Measurements from ENCODE around the gene PPDPF. TPM values are rescaled to one million over a fixed set of nuclear protein-coding genes. Genes with fewer than 3 reads are reported as not detected.

The PPDPF gene
- total RNA-seq, 1 experiment from 2014 or later, result 245 TPM

DNA sequence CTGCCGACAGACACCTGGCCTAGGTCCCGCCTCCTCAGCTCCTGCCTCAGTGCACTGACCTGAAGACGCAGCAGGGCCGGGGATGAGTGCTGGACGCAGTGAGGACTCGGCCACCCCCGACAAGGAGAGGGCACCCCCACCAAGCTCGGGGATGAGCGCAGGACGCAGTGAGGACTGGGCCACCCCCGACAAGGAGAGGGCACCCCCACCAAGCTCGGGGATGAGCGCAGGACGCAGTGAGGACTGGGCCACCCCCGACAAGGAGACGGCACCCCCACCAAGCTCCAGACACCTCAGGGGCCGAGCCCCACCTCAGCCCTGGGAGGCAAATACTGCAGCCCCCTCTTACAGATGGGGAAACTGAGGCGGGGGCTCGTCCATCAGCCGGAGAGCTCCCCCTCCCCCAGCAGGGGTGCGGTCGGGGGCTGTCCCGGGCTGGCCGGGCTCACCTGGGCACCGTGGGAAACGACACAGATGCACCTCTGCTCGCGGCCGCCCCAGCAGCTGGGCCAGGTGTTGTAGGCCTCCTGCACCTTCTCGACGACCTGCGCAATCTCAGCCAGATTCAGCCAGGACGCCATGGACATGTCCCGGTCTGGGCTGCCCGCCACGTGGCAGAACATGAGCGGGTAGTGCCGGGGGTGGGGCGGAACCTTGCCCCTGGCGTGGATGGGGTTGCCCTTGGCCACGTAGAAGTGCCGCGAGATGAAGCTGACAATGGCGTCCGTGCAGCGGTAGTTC lies 46.0 kb downstream of the PPDPF start:
- Histone ChIP-seq H3K79me2 (ENCODE audit: low read length) (no peaks in the 10 kb centered on the region), H3K4me3 (ENCODE audit: low read length) (no peak overlapping the region), H3K9me3 (ENCODE audit: low read length) (no peaks in the 10 kb centered on the region), H3K4me1 (ENCODE audit: insufficient read depth, low read length) (no peaks in the 10 kb centered on the region), H2AFZ (ENCODE audit: low read length) (no peak overlapping the region), H3K27me3 (ENCODE audit: low read length) (no peaks in the 10 kb centered on the region), H3K9me2 (replicated peaks; ENCODE audit: low read length) (no peaks in the 10 kb centered on the region), H3K36me3 (ENCODE audit: low read depth, low read length) (no peaks in the 10 kb centered on the region), H4K20me1 (ENCODE audit: low read length) (no peaks in the 10 kb centered on the region), H3K27ac (ENCODE audit: low read length) (no peak overlapping the region), H3F3A (ENCODE audit: low read length, unreplicated experiment) (no peaks in the 10 kb centered on the region), H3K4me2 (ENCODE audit: low read length) (no peak overlapping the region), H3K9ac (ENCODE audit: low read length) (no peak overlapping the region)
- BruUV-seq (replicated peaks), result no TSS peak
- ChIA-PET POLR2A (ENCODE audit: unreplicated experiment) (no interaction called here), CTCF (no interaction called here)
- DNase-seq, result no peak
- ATAC-seq, result no peak
- intact Hi-C loops (cut with micrococcal nuclease), result no loop called here
- TF ChIP-seq, protein P1, sequence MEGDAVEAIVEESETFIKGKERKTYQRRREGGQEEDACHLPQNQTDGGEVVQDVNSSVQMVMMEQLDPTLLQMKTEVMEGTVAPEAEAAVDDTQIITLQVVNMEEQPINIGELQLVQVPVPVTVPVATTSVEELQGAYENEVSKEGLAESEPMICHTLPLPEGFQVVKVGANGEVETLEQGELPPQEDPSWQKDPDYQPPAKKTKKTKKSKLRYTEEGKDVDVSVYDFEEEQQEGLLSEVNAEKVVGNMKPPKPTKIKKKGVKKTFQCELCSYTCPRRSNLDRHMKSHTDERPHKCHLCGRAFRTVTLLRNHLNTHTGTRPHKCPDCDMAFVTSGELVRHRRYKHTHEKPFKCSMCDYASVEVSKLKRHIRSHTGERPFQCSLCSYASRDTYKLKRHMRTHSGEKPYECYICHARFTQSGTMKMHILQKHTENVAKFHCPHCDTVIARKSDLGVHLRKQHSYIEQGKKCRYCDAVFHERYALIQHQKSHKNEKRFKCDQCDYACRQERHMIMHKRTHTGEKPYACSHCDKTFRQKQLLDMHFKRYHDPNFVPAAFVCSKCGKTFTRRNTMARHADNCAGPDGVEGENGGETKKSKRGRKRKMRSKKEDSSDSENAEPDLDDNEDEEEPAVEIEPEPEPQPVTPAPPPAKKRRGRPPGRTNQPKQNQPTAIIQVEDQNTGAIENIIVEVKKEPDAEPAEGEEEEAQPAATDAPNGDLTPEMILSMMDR (conservative IDR thresholded peaks at IDR 0.05; ENCODE audit: low read depth, low read length), result no peak
- no peak for TF ChIP-seq EZH2 (IDR thresholded peaks at IDR 0.05; ENCODE audit: low read length, unreplicated experiment)
- TF ChIP-seq EZH2phosphoT487 (IDR thresholded peaks at IDR 0.05; ENCODE audit: borderline replicate concordance, low read length), result no peak

DNA sequence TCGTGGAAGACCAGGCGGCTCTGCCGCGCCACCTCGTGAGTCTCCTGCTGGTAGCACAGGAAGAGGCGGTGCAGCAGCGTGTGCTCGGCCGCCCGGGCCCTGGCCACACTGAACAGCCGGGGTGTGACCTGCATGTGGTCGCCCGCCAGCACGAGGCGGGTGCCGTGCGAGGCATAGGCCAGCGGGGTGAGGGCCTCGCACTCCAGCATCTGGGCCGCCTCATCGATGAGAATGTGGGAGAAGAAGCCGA lies 46.5 kb downstream of the PPDPF start:
- BruUV-seq (replicated peaks), result no TSS peak
- Histone ChIP-seq H3K9ac (ENCODE audit: low read length) (no peak overlapping the region), H3K4me3 (ENCODE audit: low read length) (no peak overlapping the region), H3K27me3 (ENCODE audit: low read length) (no peaks in the 10 kb centered on the region), H3K9me3 (ENCODE audit: low read length) (no peaks in the 10 kb centered on the region), H2AFZ (ENCODE audit: low read length) (no peak overlapping the region), H4K20me1 (ENCODE audit: low read length) (no peaks in the 10 kb centered on the region), H3K4me1 (ENCODE audit: insufficient read depth, low read length) (no peaks in the 10 kb centered on the region), H3K79me2 (ENCODE audit: low read length) (no peaks in the 10 kb centered on the region), H3K27ac (ENCODE audit: low read length) (no peak overlapping the region), H3K36me3 (ENCODE audit: low read depth, low read length) (no peaks in the 10 kb centered on the region), H3K4me2 (ENCODE audit: low read length) (no peak overlapping the region), H3F3A (ENCODE audit: low read length, unreplicated experiment) (no peaks in the 10 kb centered on the region), H3K9me2 (replicated peaks; ENCODE audit: low read length) (no peaks in the 10 kb centered on the region)
- TF ChIP-seq, protein P1 (conservative IDR thresholded peaks at IDR 0.05; ENCODE audit: low read depth, low read length), result no peak
- TF ChIP-seq EZH2 (IDR thresholded peaks at IDR 0.05; ENCODE audit: low read length, unreplicated experiment) (no peak), EZH2phosphoT487 (IDR thresholded peaks at IDR 0.05; ENCODE audit: borderline replicate concordance, low read length) (no peak)
- no peak for ATAC-seq
- DNase-seq, result no peak
- ChIA-PET POLR2A (ENCODE audit: unreplicated experiment) (no interaction called here), CTCF (no interaction called here)
- intact Hi-C loops (cut with micrococcal nuclease), result no loop called here

DNA sequence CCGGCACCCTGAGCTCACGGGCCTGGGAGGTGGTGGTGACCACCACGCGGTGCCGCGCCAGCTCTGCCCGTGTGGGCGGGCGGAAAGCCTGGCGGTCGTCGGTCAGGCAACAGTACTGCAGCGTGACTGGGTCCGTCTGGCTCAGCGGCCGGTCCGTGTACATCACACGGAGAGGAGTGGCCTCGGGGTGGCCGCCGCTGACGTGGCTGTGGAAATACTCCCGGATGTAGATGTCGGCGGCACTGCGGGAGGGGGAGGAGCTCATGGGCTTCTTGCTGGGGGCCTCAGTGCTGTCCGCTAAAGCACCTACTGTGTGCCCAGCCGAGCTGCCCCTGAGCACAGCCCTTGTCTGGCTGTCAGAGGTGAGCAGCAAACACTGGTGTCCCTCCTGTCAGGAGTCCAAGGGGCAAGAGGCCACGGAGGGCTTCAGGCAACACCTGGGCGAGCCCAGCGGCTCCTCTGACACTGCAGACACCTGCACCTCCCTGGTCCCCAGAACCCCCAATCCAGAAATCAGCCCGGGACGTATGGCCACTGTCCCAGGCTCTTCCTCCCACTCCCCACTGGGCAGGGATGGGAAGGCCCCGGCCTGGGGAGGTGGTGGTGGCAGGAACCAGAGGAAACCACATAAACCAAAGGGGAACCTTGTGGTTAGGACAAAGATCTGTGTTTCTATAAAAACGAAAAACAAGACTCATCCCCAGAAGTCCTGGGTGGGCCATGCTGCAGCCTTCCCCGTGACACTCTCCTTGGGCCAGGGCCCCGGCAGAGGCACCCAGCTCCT lies 47.0 kb downstream of the PPDPF start:
- Histone ChIP-seq H3K4me3 (ENCODE audit: low read length) (no peak overlapping the region), H3K4me2 (ENCODE audit: low read length) (no peak overlapping the region), H2AFZ (ENCODE audit: low read length) (no peak overlapping the region), H3K4me1 (ENCODE audit: insufficient read depth, low read length) (no peaks in the 10 kb centered on the region), H3K9ac (ENCODE audit: low read length) (no peak overlapping the region), H4K20me1 (ENCODE audit: low read length) (no peaks in the 10 kb centered on the region), H3K27ac (ENCODE audit: low read length) (no peak overlapping the region), H3K9me3 (ENCODE audit: low read length) (no peaks in the 10 kb centered on the region), H3K27me3 (ENCODE audit: low read length) (no peaks in the 10 kb centered on the region), H3F3A (ENCODE audit: low read length, unreplicated experiment) (no peaks in the 10 kb centered on the region), H3K9me2 (replicated peaks; ENCODE audit: low read length) (no peaks in the 10 kb centered on the region), H3K36me3 (ENCODE audit: low read depth, low read length) (no peaks in the 10 kb centered on the region), H3K79me2 (ENCODE audit: low read length) (0 out of 2 replicates have a peak, but pooled peaks cover under 1% of the 10 kb centered on the region)
- intact Hi-C loops (cut with micrococcal nuclease), result no loop called here
- ChIA-PET CTCF (no interaction called here), POLR2A (ENCODE audit: unreplicated experiment) (no interaction called here)
- no TSS peak for BruUV-seq (replicated peaks)
- TF ChIP-seq EZH2 (IDR thresholded peaks at IDR 0.05; ENCODE audit: low read length, unreplicated experiment), result no peak
- no peak for TF ChIP-seq EZH2phosphoT487 (IDR thresholded peaks at IDR 0.05; ENCODE audit: borderline replicate concordance, low read length)
- TF ChIP-seq, protein P1 (conservative IDR thresholded peaks at IDR 0.05; ENCODE audit: low read depth, low read length), result no peak
- no peak for ATAC-seq
- no peak for DNase-seq
